WTC11 (cell line): ENCODE data around the gene HP1BP3. TPM values are rescaled to one million over a fixed set of nuclear protein-coding genes. Genes with fewer than 3 reads are reported as not detected.

ENCODE experiments used
- ATAC-seq: fragments of 200-7000 bp; cut with Tn5 transposase; 2 replicates; pipeline ENCODE4 v1.10.0; 2021; ENCODE audit warnings: mild to moderate bottlenecking, moderate library complexity
- CTCF ChIA-PET: fragments of 300-600 bp; sonication (Branson Sonifier 250); formaldehyde crosslinking; loops from one replicate; lab custom pipeline; 2021; ENCODE audit warnings: antibody characterized with exemption; lab: Charles Lee
- POLR2A ChIA-PET: fragments of 350-600 bp; sonication (Branson Sonifier 250); formaldehyde crosslinking; loops from one replicate; lab custom pipeline; 2021; ENCODE audit warnings: antibody characterized with exemption; lab: Charles Lee
- DNase-seq: peaks from one replicate; pipeline ENCODE4 v3.0.0; 2021; ENCODE audit warnings: low spot score
- H3K27ac Mint-ChIP-seq: 2 replicates; pipeline ENCODE4 v1.8.0; 2021; ENCODE audit warnings: mixed read lengths
- H3K27me3 Mint-ChIP-seq: 2 replicates; pipeline ENCODE4 v1.8.0; 2021; ENCODE audit warnings: low read depth, mild to moderate bottlenecking, moderate library complexity, mixed read lengths
- H3K36me3 Mint-ChIP-seq: 2 replicates; pipeline ENCODE4 v1.8.0; 2021; ENCODE audit warnings: mixed read lengths
- H3K4me1 Mint-ChIP-seq: 2 replicates; pipeline ENCODE4 v1.8.0; 2022; ENCODE audit warnings: mixed read lengths
- H3K4me3 Mint-ChIP-seq: 2 replicates; pipeline ENCODE4 v1.8.0; 2021; ENCODE audit warnings: mild to moderate bottlenecking, moderate library complexity, mixed read lengths
- H3K9me3 Mint-ChIP-seq: 2 replicates; pipeline ENCODE4 v1.8.0; 2021; ENCODE audit warnings: mixed read lengths
- ATF1 ChIP-seq: sonication (generic); formaldehyde crosslinking; IDR thresholded peaks from 2 replicates; pipeline ENCODE4 v1.8.1; 2023; ENCODE audit warnings: mild to moderate bottlenecking, moderate library complexity, missing genetic modification reagents
- ATF6 ChIP-seq: sonication (generic); formaldehyde crosslinking; IDR thresholded peaks from 2 replicates; pipeline ENCODE4 v1.8.1; 2023; ENCODE audit warnings: mild to moderate bottlenecking, missing genetic modification reagents
- CDX4 ChIP-seq: fragments of 250-450 bp; sonication (Bioruptor Pico); IDR thresholded peaks from 2 replicates; pipeline ENCODE4 v1.9.0; 2021; ENCODE audit warnings: moderate library complexity, mild to moderate bottlenecking, inconsistent platforms, borderline replicate concordance
- E2F5 ChIP-seq: sonication (generic); formaldehyde crosslinking; IDR thresholded peaks from 2 replicates; pipeline ENCODE4 v1.8.1; 2022; ENCODE audit warnings: mild to moderate bottlenecking, moderate library complexity, missing genetic modification reagents
- ELF4 ChIP-seq: sonication (generic); formaldehyde crosslinking; IDR thresholded peaks from 2 replicates; pipeline ENCODE4 v1.8.1; 2022; ENCODE audit warnings: low read depth, mild to moderate bottlenecking, moderate library complexity, missing genetic modification reagents
- FOXJ3 ChIP-seq: sonication (generic); formaldehyde crosslinking; IDR thresholded peaks from 2 replicates; pipeline ENCODE4 v1.9.0; 2021; ENCODE audit warnings: missing genetic modification reagents, mild to moderate bottlenecking, borderline replicate concordance
- FOXP4 ChIP-seq: sonication (generic); formaldehyde crosslinking; IDR thresholded peaks from 2 replicates; pipeline ENCODE4 v1.8.0; 2022; ENCODE audit warnings: mild to moderate bottlenecking, missing genetic modification reagents
- IRF1 ChIP-seq: sonication (generic); formaldehyde crosslinking; IDR thresholded peaks from 2 replicates; pipeline ENCODE4 v1.8.0; 2023; ENCODE audit warnings: missing genetic modification reagents
- JUN ChIP-seq: sonication (generic); formaldehyde crosslinking; IDR thresholded peaks from 2 replicates; pipeline ENCODE4 v1.8.0; 2023; ENCODE audit warnings: mild to moderate bottlenecking, missing genetic modification reagents
- MAX ChIP-seq: sonication (generic); formaldehyde crosslinking; IDR thresholded peaks from 2 replicates; pipeline ENCODE4 v1.8.0; 2022; ENCODE audit warnings: mild to moderate bottlenecking, missing genetic modification reagents
- MLX ChIP-seq: sonication (generic); formaldehyde crosslinking; IDR thresholded peaks from 2 replicates; pipeline ENCODE4 v1.8.1; 2023; ENCODE audit warnings: mild to moderate bottlenecking, missing genetic modification reagents, moderate library complexity
- NFATC4 ChIP-seq: fragments of 250-450 bp; sonication (Bioruptor Pico); IDR thresholded peaks from 2 replicates; pipeline ENCODE4 v1.9.0; 2021; ENCODE audit warnings: mild to moderate bottlenecking
- NR2C2 ChIP-seq: sonication (generic); formaldehyde crosslinking; IDR thresholded peaks from 2 replicates; pipeline ENCODE4 v1.8.0; 2022; ENCODE audit warnings: mild to moderate bottlenecking, missing genetic modification reagents
- NR3C1 ChIP-seq: sonication (generic); formaldehyde crosslinking; conservative IDR thresholded peaks from 2 replicates; pipeline ENCODE4 v1.8.1; 2023; ENCODE audit warnings: low read depth, mild to moderate bottlenecking, missing genetic modification reagents
- TP53 ChIP-seq: sonication (generic); formaldehyde crosslinking; IDR thresholded peaks from 2 replicates; pipeline ENCODE4 v1.8.1; 2023; ENCODE audit warnings: mild to moderate bottlenecking, missing genetic modification reagents
- ZNF317 ChIP-seq: sonication (generic); formaldehyde crosslinking; IDR thresholded peaks from 2 replicates; pipeline ENCODE4 v1.8.1; 2023; ENCODE audit warnings: low read depth, mild to moderate bottlenecking, moderate library complexity, missing genetic modification reagents, borderline replicate concordance
- ZNF423 ChIP-seq: fragments of 250-450 bp; sonication (Bioruptor Pico); IDR thresholded peaks from 2 replicates; pipeline ENCODE4 v2.1.2; 2022; ENCODE audit warnings: mild to moderate bottlenecking, moderate library complexity
- ZSCAN18 ChIP-seq: fragments of 250-450 bp; sonication (Bioruptor Pico); IDR thresholded peaks from 2 replicates; pipeline ENCODE4 v2.1.2; 2022; ENCODE audit warnings: mild to moderate bottlenecking, moderate library complexity
- total RNA-seq: library from RNA; stranded (reverse); gene quantifications from 3 replicates; pipeline ENCODE4 v1.2.3, GENCODE V29; 2021

HP1BP3 gene
- total RNA-seq, 1 experiment from 2014 or later: 121 TPM

GRCh38 chr1:20830378-20830777 lies 43.3 kb upstream of the HP1BP3 start:
- CTCF ChIA-PET: interaction anchor here (0.9 to 1.3 kb wide), 3 partner anchors 365 to 440 kb away, joined by 3 read pairs; no protein-coding TSS in a partner anchor
- no peak for ATAC-seq

GRCh38 chr1:20829946-20830345 lies 42.8 kb upstream of the HP1BP3 start:
- H3K9me3 Mint-ChIP-seq: 0 out of 2 replicates have a peak, but pooled peaks cover 5% of the 10 kb centered on the region
- no peaks in the 10 kb centered on the region for H3K27me3 Mint-ChIP-seq
- no peak overlapping the region for H3K27ac Mint-ChIP-seq
- no peak for DNase-seq
- no peak overlapping the region for H3K4me3 Mint-ChIP-seq
- no peaks in the 10 kb centered on the region for H3K4me1 Mint-ChIP-seq
- ATAC-seq: no peak
- POLR2A ChIA-PET: no interaction called here
- CTCF ChIA-PET: interaction anchor here (0.5 to 1.3 kb wide), 4 partner anchors 78 to 440 kb away, joined by 3 to 4 read pairs (median 3); no protein-coding TSS in a partner anchor
- H3K36me3 Mint-ChIP-seq: peaks cover 22% of the 10 kb centered on the region
- TF ChIP-seq JUN: no peak
- TF ChIP-seq E2F5 (CRISPR knock-in tag): no peak
- TF ChIP-seq MAX: no peak
- TF ChIP-seq FOXJ3 (CRISPR knock-in tag): no peak
- TF ChIP-seq ZSCAN18 (CRISPR knock-in tag): no peak
- TF ChIP-seq ELF4 (CRISPR knock-in tag): no peak
- no peak for TF ChIP-seq ATF6 (CRISPR knock-in tag)
- TF ChIP-seq MLX (CRISPR knock-in tag): no peak
- no peak for TF ChIP-seq TP53 (CRISPR knock-in tag)
- TF ChIP-seq NR2C2 (CRISPR knock-in tag): no peak
- TF ChIP-seq IRF1 (CRISPR knock-in tag): no peak
- no peak for TF ChIP-seq ZNF423 (CRISPR knock-in tag)
- TF ChIP-seq ATF1: no peak
- TF ChIP-seq CDX4 (CRISPR knock-in tag): no peak

More at GRCh38 chr1:20830378-20830777, 43.3 kb upstream of the HP1BP3 start:
- no peaks in the 10 kb centered on the region for H3K4me1 Mint-ChIP-seq
- no peak overlapping the region for H3K27ac Mint-ChIP-seq
- H3K4me3 Mint-ChIP-seq: no peak overlapping the region
- 0 out of 2 replicates have a peak, but pooled peaks cover 5% of the 10 kb centered on the region for H3K9me3 Mint-ChIP-seq
- TF ChIP-seq NR3C1 (CRISPR knock-in tag): no peak
- no peak for TF ChIP-seq E2F5 (CRISPR knock-in tag)
- TF ChIP-seq FOXP4 (CRISPR knock-in tag): no peak
- TF ChIP-seq NFATC4: no peak
- TF ChIP-seq ZNF317 (CRISPR knock-in tag): no peak
- no peaks in the 10 kb centered on the region for H3K27me3 Mint-ChIP-seq
- POLR2A ChIA-PET: no interaction called here
- no peak for DNase-seq
- peaks cover 25% of the 10 kb centered on the region for H3K36me3 Mint-ChIP-seq
